Gastroesophageal sphincter (tissue), 3 donors: ENCODE results near the gene RAB17.

ENCODE experiments used
- CTCF ChIP-seq, 4 experiments: fragments of 200-600 bp in 2 of 4; fragments of 450-650 bp in 2 of 4; sonication (generic) in 1 of 4; IDR thresholded peaks; one replicate each; pipeline ENCODE4 v1.5.1; 2017 to 2019; ENCODE audit warnings: antibody characterized with exemption in 4 of 4, mild to moderate bottlenecking in 2 of 4, moderate library complexity in 2 of 4
- EP300 ChIP-seq: sonication (generic); formaldehyde crosslinking; IDR thresholded peaks from one replicate; pipeline ENCODE4 v1.6.1; 2017; ENCODE audit warnings: antibody characterized with exemption, mild to moderate bottlenecking
- POLR2A ChIP-seq, 2 donors: fragments of 450-650 bp; IDR thresholded peaks; one replicate each; pipeline ENCODE4 v1.6.1; 2017; ENCODE audit warnings: antibody characterized with exemption in 2 of 2, mild to moderate bottlenecking in 2 of 2, moderate library complexity in 1 of 2
- POLR2AphosphoS5 ChIP-seq: sonication (generic); formaldehyde crosslinking; IDR thresholded peaks from one replicate; pipeline ENCODE4 v1.6.1; 2017; ENCODE audit warnings: antibody characterized with exemption

- TF ChIP-seq POLR2A (IDR thresholded peaks at IDR 0.05): no peak
- no peak for TF ChIP-seq CTCF (IDR thresholded peaks at IDR 0.05)
- no peak for TF ChIP-seq POLR2AphosphoS5
- no peak for TF ChIP-seq EP300
Observed at GRCh38 chr2:237581326-237581725, 9.2 kb downstream of the RAB17 start.
